Uterus (tissue), 2 donors: ENCODE results near the gene SNTG2.

Experiments
- CTCF ChIP-seq, 4 experiments: fragments of 200-600 bp in 2 of 4; fragments of 450-650 bp in 2 of 4; sonication (generic) in 2 of 4; IDR thresholded peaks; one replicate each; pipeline ENCODE4 v1.5.1; 2016 to 2019; ENCODE audit warnings: antibody characterized with exemption in 4 of 4, mild to moderate bottlenecking in 2 of 4, moderate library complexity in 1 of 4
- POLR2A ChIP-seq, 2 donors: fragments of 450-650 bp; IDR thresholded peaks; one replicate each; pipeline ENCODE4 v1.6.1; 2016; ENCODE audit warnings: antibody characterized with exemption in 2 of 2, mild to moderate bottlenecking in 1 of 2, moderate library complexity in 1 of 2

- TF ChIP-seq CTCF (IDR thresholded peaks at IDR 0.05) (no peak), POLR2A (IDR thresholded peaks at IDR 0.05) (no peak)
Measured at GRCh38 chr2:1287427-1287826, 336.8 kb downstream of the SNTG2 start.
